IMR-90 (cell line): Measurements from ENCODE around the gene WBP1L. TPM values are rescaled to one million over a fixed set of nuclear protein-coding genes. Genes with fewer than 3 reads are reported as not detected.

Experiments
- ATAC-seq: fragments of 200-7000 bp; cut with Tn5 transposase; 2 replicates; pipeline ENCODE4 v1.9.1; 2020; ENCODE audit warnings: low read depth, mild to moderate bottlenecking, moderate library complexity
- BruUV-seq: library from RNA; stranded (reverse); fragments of 400-500 nt; replicated peaks from 2 replicates; lab custom pipeline; 2021; lab: Mats Ljungman, UMichigan
- CTCF ChIA-PET: fragments of 300-600 bp; formaldehyde crosslinking; extraction: SDS; loops from one replicate; lab custom pipeline; 2021; ENCODE audit warnings: antibody characterized with exemption; lab: Yijun Ruan, JAX
- POLR2A ChIA-PET: fragments of 300-600 bp; sonication (Branson Sonifier 250); formaldehyde crosslinking; loops from one replicate; lab custom pipeline; 2022; ENCODE audit warnings: antibody characterized with exemption; ENCODE audit not compliant: unreplicated experiment; lab: Charles Lee
- DNase-seq: peaks from one replicate; pipeline ENCODE4 v3.0.0; 2013
- H2AFZ ChIP-seq: replicated peaks from 2 replicates; pipeline ENCODE3; 2013; ENCODE audit warnings: low read length, mild to moderate bottlenecking; ENCODE audit not compliant: poor library complexity
- H2AK5ac ChIP-seq: 2 replicates; pipeline ENCODE4 v1.6.1; 2013; ENCODE audit warnings: low read depth, low read length, inconsistent platforms
- H2AK9ac ChIP-seq: replicated peaks from 2 replicates; pipeline ENCODE3; 2013; ENCODE audit warnings: mild to moderate bottlenecking, low read depth, low read length, moderate library complexity; ENCODE audit not compliant: poor library complexity
- H2BK120ac ChIP-seq: 2 replicates; pipeline ENCODE4 v1.6.1; 2013; ENCODE audit warnings: low read depth, low read length, inconsistent platforms
- H2BK15ac ChIP-seq: 3 replicates; pipeline ENCODE4 v1.6.1; 2013; ENCODE audit warnings: low read depth, low read length, inconsistent platforms
- H2BK20ac ChIP-seq: 2 replicates; pipeline ENCODE4 v1.6.1; 2013; ENCODE audit warnings: low read depth, mild to moderate bottlenecking, inconsistent platforms, low read length, moderate library complexity
- H2BK5ac ChIP-seq: 2 replicates; pipeline ENCODE4 v1.6.1; 2013; ENCODE audit warnings: mild to moderate bottlenecking, low read depth, low read length, inconsistent platforms; ENCODE audit not compliant: poor library complexity, severe bottlenecking
- H3K14ac ChIP-seq: replicated peaks from 2 replicates; pipeline ENCODE4 v1.6.1; 2013; ENCODE audit warnings: low read depth, low read length, inconsistent platforms
- H3K18ac ChIP-seq: 2 replicates; pipeline ENCODE4 v1.6.1; 2013; ENCODE audit warnings: low read depth, low read length, control low read depth
- H3K23ac ChIP-seq: 2 replicates; pipeline ENCODE4 v1.6.1; 2013; ENCODE audit warnings: low read depth, low read length, inconsistent platforms
- H3K27ac ChIP-seq: 2 replicates; pipeline ENCODE4 v1.5.1; 2013; ENCODE audit warnings: mild to moderate bottlenecking, control low read depth, low read length; ENCODE audit not compliant: insufficient read depth
- H3K27me3 ChIP-seq: 2 replicates; pipeline ENCODE4 v1.6.1; 2013; ENCODE audit warnings: low read length; ENCODE audit not compliant: control insufficient read depth, insufficient read depth
- H3K36me3 ChIP-seq: 2 replicates; pipeline ENCODE4 v1.6.1; 2013; ENCODE audit warnings: low read length, mixed read lengths; ENCODE audit not compliant: control insufficient read depth, insufficient read depth
- H3K4ac ChIP-seq: 2 replicates; pipeline ENCODE4 v1.6.1; 2013; ENCODE audit warnings: low read depth, low read length, inconsistent platforms
- H3K4me1 ChIP-seq: 2 replicates; pipeline ENCODE4 v1.6.1; 2013; ENCODE audit warnings: low read length, mixed read lengths; ENCODE audit not compliant: control insufficient read depth, insufficient read depth
- H3K4me2 ChIP-seq: 2 replicates; pipeline ENCODE4 v1.6.1; 2013; ENCODE audit warnings: low read depth, mild to moderate bottlenecking, control low read depth, low read length, moderate library complexity
- H3K4me3 ChIP-seq: 2 replicates; pipeline ENCODE4 v1.5.1; 2013; ENCODE audit warnings: low read depth, mild to moderate bottlenecking, control low read depth, low read length, moderate library complexity; ENCODE audit not compliant: insufficient read depth
- H3K56ac ChIP-seq: 2 replicates; pipeline ENCODE4 v1.6.1; 2013; ENCODE audit warnings: low read length, inconsistent platforms; ENCODE audit not compliant: insufficient read depth; ENCODE audit errors: extremely low read depth
- H3K79me1 ChIP-seq, 2 experiments: 2 replicates each; pipeline ENCODE4 v1.6.1; 2013; ENCODE audit warnings: low read length in 2 of 2, inconsistent platforms in 1 of 2, low read depth in 1 of 2
- H3K9ac ChIP-seq: 2 replicates; pipeline ENCODE4 v1.6.1; 2013; ENCODE audit warnings: low read depth, low read length, control low read depth
- H3K9me1 ChIP-seq: 2 replicates; pipeline ENCODE4 v1.6.1; 2013; ENCODE audit warnings: low read length, inconsistent platforms; ENCODE audit not compliant: insufficient read depth
- H3K9me3 ChIP-seq: 2 replicates; pipeline ENCODE4 v1.6.1; 2013; ENCODE audit warnings: low read length; ENCODE audit not compliant: control insufficient read depth, insufficient read depth
- H4K20me1 ChIP-seq: 2 replicates; pipeline ENCODE4 v1.6.1; 2013; ENCODE audit warnings: low read length, inconsistent platforms; ENCODE audit not compliant: insufficient read depth
- H4K5ac ChIP-seq: 2 replicates; pipeline ENCODE4 v1.6.1; 2013; ENCODE audit warnings: mild to moderate bottlenecking, low read depth, low read length, control low read depth
- H4K8ac ChIP-seq, 2 experiments: 2 replicates each; pipeline ENCODE4 v1.6.1; 2013; ENCODE audit warnings: low read depth in 2 of 2, low read length in 2 of 2, control low read depth in 1 of 2, inconsistent platforms in 1 of 2
- H4K91ac ChIP-seq: 2 replicates; pipeline ENCODE4 v1.6.1; 2013; ENCODE audit warnings: low read depth, low read length, inconsistent platforms; ENCODE audit not compliant: insufficient read depth
- BHLHE40 ChIP-seq: fragments of 150-350 bp; IDR thresholded peaks from 2 replicates; pipeline ENCODE4 v1.6.1; 2016; ENCODE audit warnings: mild to moderate bottlenecking, low read depth, low read length
- CEBPB ChIP-seq: IDR thresholded peaks from 2 replicates; pipeline ENCODE4 v1.6.1; 2012; ENCODE audit warnings: low read depth, low read length, improper control_type of control experiment
- CHD1 ChIP-seq: IDR thresholded peaks from 2 replicates; pipeline ENCODE4 v1.6.1; 2012; ENCODE audit warnings: low read depth, low read length, improper control_type of control experiment
- FOS ChIP-seq: fragments of 150-350 bp; IDR thresholded peaks from 2 replicates; pipeline ENCODE4 v1.6.1; 2016; ENCODE audit warnings: low read depth, low read length
- MAFK ChIP-seq: IDR thresholded peaks from 2 replicates; pipeline ENCODE4 v1.6.1; 2012; ENCODE audit warnings: low read depth, low read length, improper control_type of control experiment
- MAZ ChIP-seq: IDR thresholded peaks from 2 replicates; pipeline ENCODE4 v1.6.1; 2012; ENCODE audit warnings: low read depth, mild to moderate bottlenecking, low read length, improper control_type of control experiment, moderate library complexity, borderline replicate concordance
- MXI1 ChIP-seq: IDR thresholded peaks from 2 replicates; pipeline ENCODE4 v1.6.1; 2012; ENCODE audit warnings: low read depth, mild to moderate bottlenecking, low read length, moderate library complexity, borderline replicate concordance
- POLR2A ChIP-seq: IDR thresholded peaks from 2 replicates; pipeline ENCODE4 v1.6.1; 2012; ENCODE audit warnings: mild to moderate bottlenecking, low read depth, low read length
- RAD21 ChIP-seq: IDR thresholded peaks from 2 replicates; pipeline ENCODE4 v1.6.1; 2012; ENCODE audit warnings: low read length, improper control_type of control experiment
- RCOR1 ChIP-seq: IDR thresholded peaks from 2 replicates; pipeline ENCODE4 v1.6.1; 2012; ENCODE audit warnings: mild to moderate bottlenecking, low read length, improper control_type of control experiment; ENCODE audit not compliant: insufficient replicate concordance
- RFX5 ChIP-seq: IDR thresholded peaks from 2 replicates; pipeline ENCODE4 v1.8.0; 2012; ENCODE audit warnings: low read depth, mild to moderate bottlenecking, low read length, moderate library complexity
- SMC3 ChIP-seq: fragments of 150-350 bp; IDR thresholded peaks from 2 replicates; pipeline ENCODE4 v1.6.1; 2016; ENCODE audit warnings: low read depth, mild to moderate bottlenecking, antibody characterized with exemption, low read length, moderate library complexity
- WGBS, 2 experiments: methylation state at CpG; one replicate each; pipeline versions ENCODE4 v1.1.5 to v1.1.7; 2013; ENCODE audit warnings: missing lambda C conversion rate in 2 of 2; ENCODE audit not compliant: insufficient read length in 1 of 2; ENCODE audit errors: extremely low coverage in 2 of 2; 5-methylcytosine and 5-hydroxymethylcytosine counted together
- dilution Hi-C: fragments of 300-500 bp; cut with HindIII; formaldehyde crosslinking; loops from one replicate; pipeline ENCODE4 v1.14.3; 2018; ENCODE audit warnings: low sequenced_read_pairs; ENCODE audit not compliant: unreplicated experiment
- in situ Hi-C: fragments of 300-500 bp; cut with MboI; formaldehyde crosslinking; loops from 3 replicates; pipeline ENCODE4 v1.14.3; 2019; ENCODE audit warnings: low sequenced_read_pairs, inconsistent platforms, mixed read lengths
- intact Hi-C: fragments of 100-400 bp; cut with micrococcal nuclease; formaldehyde crosslinking; loops from 2 replicates; pipeline ENCODE4 v1.10.0; 2022
- polyA plus RNA-seq, 3 experiments: library from polyadenylated mRNA; depleted of rRNA; stranded (reverse); fragments of >200 nt; gene quantifications; 2 replicates each; pipeline ENCODE4 v1.2.3, GENCODE V29; 2012; ENCODE audit warnings: low replicate concordance in 1 of 3
- total RNA-seq: library from RNA; depleted of rRNA; stranded (reverse); fragments of >200 nt; gene quantifications from 2 replicates; pipeline ENCODE4 v1.2.3, GENCODE V29; 2012
- TF ChIP-seq, protein P1 (sequence below): conservative IDR thresholded peaks from 2 replicates; pipeline ENCODE4 v1.5.1; 2012; ENCODE audit warnings: mild to moderate bottlenecking, low read depth, low read length, improper control_type of control experiment
- TF ChIP-seq, protein P2 (sequence below): fragments of 150-350 bp; IDR thresholded peaks from 2 replicates; pipeline ENCODE4 v1.6.1; 2016; ENCODE audit warnings: low read depth, mild to moderate bottlenecking, low read length, moderate library complexity, borderline replicate concordance

Gene WBP1L
- total and polyA plus RNA-seq, 2 of the 4 experiments (the other 2 are of a cell fraction), result 20.7 to 31.0 TPM

DNA sequence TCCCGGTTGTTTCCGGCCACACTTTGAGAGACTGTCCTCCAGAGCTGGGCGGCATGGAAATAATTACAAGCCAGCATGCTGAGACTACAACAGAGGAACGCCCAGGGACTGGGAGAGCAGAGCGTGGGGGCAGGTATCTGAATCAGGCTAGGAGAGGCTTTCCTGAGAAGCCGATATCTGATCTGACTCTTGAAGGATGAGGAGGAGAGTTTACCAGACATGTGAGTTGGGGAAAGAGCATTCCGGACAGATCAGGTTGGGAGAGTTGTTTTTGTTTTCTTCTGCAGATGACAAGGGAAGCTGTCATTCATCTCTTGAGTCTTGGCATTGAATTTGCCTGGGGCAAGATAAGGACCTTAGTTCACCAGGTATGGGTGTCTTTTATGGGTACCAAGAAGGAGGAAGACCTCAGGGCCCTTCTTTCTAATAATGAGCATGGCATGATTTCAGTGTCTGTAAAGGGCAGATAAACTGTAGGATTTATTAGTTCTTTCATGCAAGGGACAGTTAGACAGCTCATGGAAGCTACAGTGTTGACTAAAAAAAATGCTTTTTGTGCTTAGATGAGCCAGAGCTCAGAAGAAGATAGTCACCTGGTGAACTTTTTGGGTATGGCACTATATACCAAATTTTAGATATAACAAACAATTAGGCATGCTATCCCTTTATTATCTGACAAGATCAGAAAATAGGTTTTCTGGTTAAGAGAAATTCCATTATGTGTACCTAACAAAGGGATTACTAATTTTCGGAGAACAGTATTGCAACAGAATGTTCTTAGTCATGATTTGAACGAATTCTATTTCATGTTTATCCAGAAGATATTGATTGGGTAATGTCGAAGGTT, 36.2 kb downstream of the WBP1L start:
- Histone ChIP-seq H2AFZ (no peak overlapping the region), H3K36me3 (no peaks in the 10 kb centered on the region), H2BK15ac (no peak overlapping the region), H3K27me3 (peaks cover 2% of the 10 kb centered on the region), H4K8ac (no peak overlapping the region), H2BK20ac (no peak overlapping the region), H3K56ac (no peak overlapping the region), H2AK5ac (no peak overlapping the region), H3K23ac (no peak overlapping the region), H3K14ac (no peak overlapping the region), H4K20me1 (peaks cover 91% of the 10 kb centered on the region), H2BK120ac (no peak overlapping the region), H3K27ac (no peak overlapping the region), H3K4ac (no peak overlapping the region), H3K79me1 (peaks cover 42 to 64% of the 10 kb centered on the region in 2 experiments), H4K91ac (no peak overlapping the region), H3K4me1 (peaks cover 34% of the 10 kb centered on the region), H3K4me3 (no peak overlapping the region), H4K5ac (no peak overlapping the region), H2AK9ac (no peak overlapping the region), H3K9me1 (peaks cover 32% of the 10 kb centered on the region), H3K18ac (no peak overlapping the region), H3K4me2 (no peak overlapping the region), H3K9me3 (no peaks in the 10 kb centered on the region), H3K9ac (no peak overlapping the region), H2BK5ac (no peak overlapping the region)
- dilution Hi-C loops (no loop called here), intact Hi-C loops (loop anchor here (5.0 kb wide), 1 partner anchor 38 kb away; the partner anchor contains the start of gene WBP1L), in situ Hi-C loops (no loop called here)
- DNase-seq, result peak; percentile 77
- 94% methylated on average over 7 of the region's 10 CpGs; no CpG with 5 or more reads in 1 of the 2 experiments for WGBS, 2 experiments
- BruUV-seq, result no TSS peak
- no peak for ATAC-seq
- ChIA-PET POLR2A (no interaction called here), CTCF (no interaction called here)
- TF ChIP-seq BHLHE40 (no peak), CEBPB (peak; percentile 93), RAD21 (no peak), CHD1 (no peak), POLR2A (no peak), MAZ (no peak), RFX5 (no peak), MXI1 (no peak), FOS (peak; percentile 56; the same call in 1 of the 2 replicates), MAFK (no peak), RCOR1 (no peak), SMC3 (no peak)
- TF ChIP-seq, protein P1, sequence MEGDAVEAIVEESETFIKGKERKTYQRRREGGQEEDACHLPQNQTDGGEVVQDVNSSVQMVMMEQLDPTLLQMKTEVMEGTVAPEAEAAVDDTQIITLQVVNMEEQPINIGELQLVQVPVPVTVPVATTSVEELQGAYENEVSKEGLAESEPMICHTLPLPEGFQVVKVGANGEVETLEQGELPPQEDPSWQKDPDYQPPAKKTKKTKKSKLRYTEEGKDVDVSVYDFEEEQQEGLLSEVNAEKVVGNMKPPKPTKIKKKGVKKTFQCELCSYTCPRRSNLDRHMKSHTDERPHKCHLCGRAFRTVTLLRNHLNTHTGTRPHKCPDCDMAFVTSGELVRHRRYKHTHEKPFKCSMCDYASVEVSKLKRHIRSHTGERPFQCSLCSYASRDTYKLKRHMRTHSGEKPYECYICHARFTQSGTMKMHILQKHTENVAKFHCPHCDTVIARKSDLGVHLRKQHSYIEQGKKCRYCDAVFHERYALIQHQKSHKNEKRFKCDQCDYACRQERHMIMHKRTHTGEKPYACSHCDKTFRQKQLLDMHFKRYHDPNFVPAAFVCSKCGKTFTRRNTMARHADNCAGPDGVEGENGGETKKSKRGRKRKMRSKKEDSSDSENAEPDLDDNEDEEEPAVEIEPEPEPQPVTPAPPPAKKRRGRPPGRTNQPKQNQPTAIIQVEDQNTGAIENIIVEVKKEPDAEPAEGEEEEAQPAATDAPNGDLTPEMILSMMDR, result no peak
- TF ChIP-seq, protein P2, sequence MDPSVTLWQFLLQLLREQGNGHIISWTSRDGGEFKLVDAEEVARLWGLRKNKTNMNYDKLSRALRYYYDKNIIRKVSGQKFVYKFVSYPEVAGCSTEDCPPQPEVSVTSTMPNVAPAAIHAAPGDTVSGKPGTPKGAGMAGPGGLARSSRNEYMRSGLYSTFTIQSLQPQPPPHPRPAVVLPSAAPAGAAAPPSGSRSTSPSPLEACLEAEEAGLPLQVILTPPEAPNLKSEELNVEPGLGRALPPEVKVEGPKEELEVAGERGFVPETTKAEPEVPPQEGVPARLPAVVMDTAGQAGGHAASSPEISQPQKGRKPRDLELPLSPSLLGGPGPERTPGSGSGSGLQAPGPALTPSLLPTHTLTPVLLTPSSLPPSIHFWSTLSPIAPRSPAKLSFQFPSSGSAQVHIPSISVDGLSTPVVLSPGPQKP, result no peak
